IPS-NIHi7 (cell line): ENCODE results near the gene MARK3.
"Not testable (repeated sequence)": the region's sequence is repeated elsewhere in the genome, so short reads cannot be mapped to it uniquely, and the experiment has no call there.

Experiments
- DNase-seq: peaks from one replicate; pipeline ENCODE4 v3.0.0; 2012; ENCODE audit warnings: mixed read lengths; ENCODE audit errors: extremely low spot score

The MARK3 gene

GRCh38 chr14:103385152-103385928 is at the start of gene MARK3:
Gene MARK3, plus strand, starts transcription at chr14:103385415. Its CDS starts 615 bp downstream, at chr14:103386030.
- DNase-seq = peak; percentile 99

DNA sequence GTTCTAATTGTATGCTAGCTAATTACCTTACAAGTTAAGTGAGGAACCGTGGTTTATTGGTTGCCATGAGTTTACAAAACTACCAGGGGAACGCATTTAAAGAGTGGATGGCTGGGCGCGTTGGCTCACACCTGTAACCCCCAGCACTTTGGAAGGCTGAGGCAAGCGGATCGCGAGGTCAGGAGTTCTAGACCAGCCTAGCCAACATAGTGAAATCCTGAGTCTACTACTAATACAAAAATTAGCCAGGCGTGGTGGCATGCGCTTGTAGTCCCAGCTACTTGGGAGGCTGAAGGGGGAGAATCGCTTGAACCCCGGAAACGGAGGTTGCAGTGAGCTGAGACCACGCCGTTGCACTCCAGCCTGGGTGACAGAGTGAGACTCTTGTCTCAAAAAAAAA is 49.0 kb upstream of the MARK3 start:
- DNase-seq = no peak

GRCh38 chr14:103337794-103338193 is 47.4 kb upstream of the MARK3 start:
- no peak for DNase-seq

GRCh38 chr14:103339561-103339960 is 45.7 kb upstream of the MARK3 start:
- no peak for DNase-seq

DNA sequence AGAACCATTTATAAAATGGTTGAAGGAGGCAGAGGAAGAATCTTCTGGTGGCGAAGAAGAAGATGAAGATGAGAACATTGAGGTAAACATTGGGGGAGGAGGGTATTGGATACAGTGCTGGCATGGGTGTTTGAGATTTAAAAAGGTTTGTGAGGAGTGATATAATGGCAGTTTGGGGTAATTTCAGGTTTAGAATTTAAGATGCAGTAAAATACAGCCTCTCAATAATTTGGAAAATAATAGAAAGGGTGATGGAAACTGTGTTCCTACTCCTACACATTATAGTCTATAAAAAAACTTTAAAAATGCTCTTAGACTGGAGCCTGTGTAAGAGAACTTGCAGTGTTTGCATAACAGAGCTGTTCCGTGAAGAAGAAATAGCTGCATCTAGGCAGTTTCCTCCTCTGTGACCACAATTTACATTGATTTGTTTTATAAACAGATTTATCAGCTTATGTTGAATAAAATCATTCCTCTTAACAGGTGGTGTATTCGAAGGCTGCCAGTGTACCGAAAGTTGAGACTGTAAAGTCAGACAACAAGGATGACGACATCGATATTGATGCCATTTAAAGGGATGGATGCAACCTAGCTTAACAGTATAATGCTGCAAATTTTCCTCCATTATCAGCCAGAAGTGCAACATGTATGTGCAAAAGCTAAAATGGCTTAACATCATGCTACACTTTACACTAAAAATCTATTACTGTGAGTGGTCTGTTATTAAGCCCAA is 44.6 kb upstream of the MARK3 start:
- no peak for DNase-seq

- DNase-seq = no peak
Observed at GRCh38 chr14:103341250-103342129, 43.7 kb upstream of the MARK3 start.

DNA sequence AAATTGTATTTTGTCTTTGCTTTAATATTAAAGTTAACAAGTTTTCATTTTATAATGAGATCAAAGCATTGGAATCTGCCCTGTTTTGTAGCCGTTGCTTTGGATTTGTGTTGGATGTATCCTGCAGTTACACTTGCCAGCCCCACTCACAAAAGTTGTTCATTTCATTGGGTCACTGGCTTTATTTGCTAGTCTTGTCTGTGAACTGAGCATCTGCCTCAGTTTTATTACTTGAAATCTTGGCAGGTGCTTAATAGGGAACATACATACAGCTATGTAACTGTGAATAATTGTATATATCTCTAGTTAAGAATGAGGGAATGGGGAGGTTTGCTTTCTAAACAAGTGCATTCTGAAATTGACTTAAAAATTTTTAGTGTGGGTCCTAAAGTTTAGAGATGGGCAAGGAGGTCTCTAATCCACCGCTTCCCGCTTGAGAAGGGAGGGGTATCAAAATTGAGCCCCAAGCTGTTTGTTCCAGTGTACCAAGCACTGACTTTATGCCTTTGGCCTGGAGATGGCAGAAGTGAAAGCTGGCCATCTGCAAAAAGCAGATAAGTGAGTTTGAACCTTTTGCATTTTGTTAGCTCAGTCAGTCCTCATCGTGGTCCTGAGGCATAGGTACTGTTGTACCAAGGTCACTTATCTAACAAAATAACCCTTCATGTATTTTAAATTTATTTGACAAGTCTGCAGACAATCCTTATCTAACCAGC is 41.9 kb upstream of the MARK3 start:
- no peak for DNase-seq

GRCh38 chr14:103343905-103344797 is 41.1 kb upstream of the MARK3 start:
- no peak for DNase-seq

GRCh38 chr14:103346286-103346685 is 38.9 kb upstream of the MARK3 start:
- no peak for DNase-seq

DNA sequence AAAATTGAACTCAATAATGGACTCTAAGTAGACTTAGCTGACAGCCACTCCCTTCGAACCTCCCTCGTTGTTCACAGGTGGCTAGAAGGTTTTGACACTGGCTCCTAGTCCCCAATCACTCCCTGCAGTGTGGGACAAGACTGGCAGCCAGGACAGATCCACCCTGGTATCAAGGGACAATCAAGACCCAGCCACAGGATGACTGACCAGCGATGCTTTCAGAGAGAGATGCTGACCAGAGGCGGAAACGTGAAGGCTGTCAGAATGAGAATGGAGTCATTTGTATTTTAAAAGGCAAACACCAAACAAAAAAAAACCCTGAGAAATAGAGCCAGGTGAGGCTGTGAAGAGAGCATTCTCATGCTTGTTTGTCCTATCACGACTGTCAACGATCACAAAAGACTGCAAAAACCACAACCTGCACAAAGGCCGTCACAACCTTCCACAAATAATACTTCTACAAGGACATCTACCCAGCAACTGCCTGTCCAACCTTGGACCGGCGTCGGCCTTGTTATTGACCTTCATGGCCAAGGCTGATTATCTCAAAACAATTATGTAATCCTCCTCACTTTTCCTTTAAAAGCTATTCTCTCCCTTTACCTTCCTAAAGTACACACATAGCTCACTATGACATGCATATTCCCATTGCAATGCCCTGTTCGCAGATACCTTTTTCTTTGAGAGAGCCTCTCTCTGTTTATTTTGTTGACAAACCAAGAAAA is 38.0 kb upstream of the MARK3 start:
- no peak for DNase-seq

- DNase-seq = no peak
Observed at GRCh38 chr14:103348154-103348553, 37.1 kb upstream of the MARK3 start.

DNA sequence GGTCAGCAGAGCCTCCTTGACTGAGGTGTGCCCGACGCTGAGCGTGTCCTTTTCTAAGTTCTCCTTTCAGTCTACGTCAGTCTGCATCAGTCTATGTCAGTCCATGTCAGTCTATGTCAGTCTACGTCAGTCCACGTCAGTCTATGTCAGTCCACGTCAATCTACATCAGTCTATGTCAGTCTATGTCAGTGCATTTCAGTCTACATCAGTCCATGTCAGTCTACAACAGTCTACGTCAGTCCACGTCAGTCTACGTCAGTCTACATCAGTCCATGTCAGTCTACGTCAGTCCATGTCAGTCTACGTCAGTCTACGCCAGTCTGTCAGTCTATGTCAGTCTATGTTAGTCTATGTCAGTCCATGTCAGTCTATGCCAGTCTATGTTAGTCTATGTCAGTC is 35.2 kb upstream of the MARK3 start:
- no peak for DNase-seq

- DNase-seq = no peak
Observed at GRCh38 chr14:103353362-103353761, 31.9 kb upstream of the MARK3 start.

GRCh38 chr14:103354141-103354540 is 31.1 kb upstream of the MARK3 start:
- DNase-seq = no peak

DNA sequence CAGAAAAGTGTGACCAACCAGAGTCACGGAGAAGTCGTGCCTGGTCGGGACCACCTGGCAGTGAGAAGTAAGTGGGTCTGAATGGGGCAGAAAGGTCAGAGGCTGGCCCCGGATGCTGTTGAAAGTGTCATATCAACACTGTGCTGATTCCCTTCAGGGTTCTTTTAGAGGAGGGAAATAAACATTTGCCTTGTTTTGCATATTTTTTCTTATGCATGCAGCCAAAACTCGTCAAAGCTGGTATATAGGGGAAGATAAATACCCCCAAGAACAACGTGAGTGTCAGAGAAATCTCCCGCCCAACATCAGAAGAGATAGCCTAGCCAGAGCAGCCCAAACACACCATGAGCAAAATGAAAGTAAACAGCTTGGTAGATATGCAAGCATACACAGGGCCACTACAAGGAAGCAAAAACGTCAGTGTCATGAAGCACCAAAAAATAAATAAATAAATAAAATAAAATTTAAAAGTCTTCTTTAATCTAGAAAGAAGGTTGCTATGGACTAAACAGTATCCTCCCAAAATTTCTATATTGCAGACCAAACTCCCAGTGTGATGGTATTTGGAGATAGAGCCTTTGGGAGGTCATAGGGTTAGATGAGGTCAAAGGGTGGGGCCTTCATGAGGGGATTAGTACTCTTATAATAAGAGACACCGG is 29.1 kb upstream of the MARK3 start:
- DNase-seq = no peak

DNA sequence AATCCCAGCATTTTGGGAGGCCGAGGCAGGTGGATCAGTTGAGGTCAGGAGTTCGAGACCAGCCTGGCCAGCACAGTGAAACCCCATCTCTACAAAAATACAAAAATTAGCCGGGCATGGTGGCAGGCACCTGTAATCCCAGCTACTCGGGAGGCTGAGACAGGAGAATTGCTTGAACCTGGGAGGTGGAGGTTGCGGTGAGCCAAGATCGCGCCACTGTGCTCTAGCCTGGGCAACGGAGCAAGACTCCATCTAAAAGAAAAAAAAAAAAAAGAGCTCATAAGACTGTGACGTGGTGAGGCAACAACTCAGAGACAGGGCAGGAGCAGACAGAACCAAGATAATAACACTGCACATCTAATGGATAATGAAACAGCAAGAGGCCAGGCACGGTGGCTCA is 27.7 kb upstream of the MARK3 start:
- DNase-seq = not testable (repeated sequence)

- DNase-seq = no peak
Observed at GRCh38 chr14:103360548-103360947, 24.7 kb upstream of the MARK3 start.

- DNase-seq = no peak
Observed at GRCh38 chr14:103361867-103362266, 23.3 kb upstream of the MARK3 start.

DNA sequence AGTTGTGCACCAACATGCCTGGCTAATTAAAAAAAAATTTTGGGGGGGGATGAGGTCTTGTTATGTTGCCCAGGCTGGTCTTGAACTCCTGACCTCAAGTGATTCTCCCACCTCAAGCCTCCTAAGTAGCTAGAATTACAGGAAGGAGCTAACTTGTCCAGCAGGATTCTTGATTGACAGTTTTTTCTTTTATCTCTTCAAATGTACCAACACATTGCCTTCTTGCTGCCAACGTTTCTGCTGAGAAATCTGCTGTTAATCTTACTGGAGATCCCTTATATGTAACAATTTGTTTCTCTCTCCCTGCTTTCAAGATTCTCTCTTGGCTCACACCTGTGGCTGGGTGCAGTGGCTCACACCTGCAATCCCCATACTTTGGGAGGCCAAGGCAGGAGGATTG is 22.4 kb upstream of the MARK3 start:
- DNase-seq = no peak
